GM23338 (cell line): ENCODE measurements around the gene HGFAC. TPM values are rescaled to one million over a fixed set of nuclear protein-coding genes. Genes with fewer than 3 reads are reported as not detected.
"Not testable (repeated sequence)": the region's sequence is repeated elsewhere in the genome, so short reads cannot be mapped to it uniquely, and the experiment has no call there.

Experiments
- ATAC-seq: fragments of 200-7000 bp; cut with Tn5 transposase; 3 replicates; pipeline ENCODE4 v1.9.1; 2020
- DNase-seq: peaks from one replicate; pipeline ENCODE4 v3.0.0-alpha.2; 2015; ENCODE audit warnings: low spot score
- H2AFZ ChIP-seq: fragments of 200-600 bp; sonication (generic); 2 replicates; pipeline ENCODE4 v1.8.0; 2016; ENCODE audit warnings: antibody characterized with exemption, mild to moderate bottlenecking, moderate library complexity
- H3F3A ChIP-seq: fragments of 200-600 bp; sonication (generic); replicated peaks from 2 replicates; pipeline ENCODE4 v1.8.0; 2017; ENCODE audit warnings: antibody characterized with exemption, mixed run types, low read depth
- H3K27ac ChIP-seq: fragments of 200-600 bp; sonication (generic); 2 replicates; pipeline ENCODE4 v1.6.1; 2016; ENCODE audit warnings: low read depth
- H3K27me3 ChIP-seq: fragments of 200-600 bp; sonication (generic); 2 replicates; pipeline ENCODE4 v1.8.0; 2016; ENCODE audit warnings: mild to moderate bottlenecking, mixed run types, moderate library complexity; ENCODE audit not compliant: insufficient read depth
- H3K36me3 ChIP-seq: fragments of 200-600 bp; sonication (generic); 2 replicates; pipeline ENCODE4 v1.8.0; 2016; ENCODE audit warnings: mild to moderate bottlenecking; ENCODE audit not compliant: insufficient read depth
- H3K4me1 ChIP-seq: fragments of 200-600 bp; sonication (generic); 2 replicates; pipeline ENCODE4 v1.8.0; 2016; ENCODE audit warnings: mild to moderate bottlenecking, moderate library complexity; ENCODE audit not compliant: insufficient read depth
- H3K4me2 ChIP-seq: fragments of 200-600 bp; sonication (generic); 2 replicates; pipeline ENCODE4 v1.7.1; 2017; ENCODE audit warnings: mixed run types
- H3K4me3 ChIP-seq: fragments of 200-600 bp; sonication (generic); 2 replicates; pipeline ENCODE4 v1.6.1; 2016; ENCODE audit warnings: mixed run types
- H3K79me2 ChIP-seq: fragments of 200-600 bp; sonication (generic); replicated peaks from 2 replicates; pipeline ENCODE4 v1.8.0; 2017; ENCODE audit warnings: mild to moderate bottlenecking; ENCODE audit not compliant: insufficient read depth
- H3K9me2 ChIP-seq: fragments of 200-600 bp; sonication (generic); 2 replicates; pipeline ENCODE4 v1.8.0; 2017; ENCODE audit not compliant: insufficient read depth
- H4K20me1 ChIP-seq: fragments of 200-600 bp; sonication (generic); replicated peaks from 2 replicates; pipeline ENCODE4 v1.8.0; 2017; ENCODE audit warnings: mild to moderate bottlenecking; ENCODE audit not compliant: insufficient read depth
- H3K27ac Mint-ChIP-seq: 2 replicates; pipeline ENCODE4 v1.8.0; 2020; ENCODE audit warnings: inconsistent platforms, mild to moderate bottlenecking, moderate library complexity, mixed read lengths
- H3K27me3 Mint-ChIP-seq: 3 replicates; pipeline ENCODE4 v1.8.0; 2022; ENCODE audit warnings: low read depth, mild to moderate bottlenecking, moderate library complexity, mixed read lengths, inconsistent platforms; ENCODE audit not compliant: insufficient read depth, poor library complexity
- H3K36me3 Mint-ChIP-seq: 3 replicates; pipeline ENCODE4 v1.8.0; 2021; ENCODE audit warnings: low read depth, mild to moderate bottlenecking, inconsistent platforms, moderate library complexity, mixed read lengths
- H3K4me1 Mint-ChIP-seq: 3 replicates; pipeline ENCODE4 v1.8.0; 2020; ENCODE audit warnings: mild to moderate bottlenecking, inconsistent platforms, mixed read lengths
- H3K4me3 Mint-ChIP-seq: 3 replicates; pipeline ENCODE4 v1.8.0; 2021; ENCODE audit warnings: moderate library complexity, mild to moderate bottlenecking, inconsistent platforms, mixed read lengths
- H3K9me3 Mint-ChIP-seq: 3 replicates; pipeline ENCODE4 v1.8.0; 2020; ENCODE audit warnings: moderate library complexity, mild to moderate bottlenecking, inconsistent platforms, mixed read lengths
- CREB1 ChIP-seq: fragments of 250-450 bp; sonication (Bioruptor Pico); IDR thresholded peaks from 2 replicates; pipeline ENCODE4 v1.5.0; 2020; ENCODE audit warnings: low read depth, mild to moderate bottlenecking, moderate library complexity
- EZH2phosphoT487 ChIP-seq: fragments of 200-600 bp; sonication (generic); IDR thresholded peaks from one replicate; pipeline ENCODE4 v1.8.1; 2018; ENCODE audit warnings: antibody characterized with exemption; ENCODE audit not compliant: unreplicated experiment
- JUNB ChIP-seq: IDR thresholded peaks from one replicate; pipeline ENCODE4 v1.6.1; 2016; ENCODE audit warnings: antibody characterized with exemption; ENCODE audit not compliant: unreplicated experiment
- NANOG ChIP-seq: IDR thresholded peaks from 2 replicates; pipeline ENCODE4 v1.6.1; 2016; ENCODE audit warnings: antibody characterized with exemption, borderline replicate concordance
- STAT1 ChIP-seq: IDR thresholded peaks from one replicate; pipeline ENCODE4 v1.6.1; 2016; ENCODE audit warnings: antibody characterized with exemption; ENCODE audit not compliant: unreplicated experiment
- ZNF114 ChIP-seq: fragments of 250-450 bp; sonication (Bioruptor Pico); IDR thresholded peaks from 2 replicates; pipeline ENCODE4 v1.5.0; 2020; ENCODE audit warnings: mild to moderate bottlenecking, moderate library complexity
- ZNF331 ChIP-seq: fragments of 250-450 bp; sonication (Bioruptor Pico); IDR thresholded peaks from 2 replicates; pipeline ENCODE4 v1.5.0; 2020; ENCODE audit warnings: low read depth, mild to moderate bottlenecking, moderate library complexity
- polyA plus RNA-seq: library from polyadenylated mRNA; unstranded; fragments of >200 nt; fragmentation: Nextera tagmentation; extraction: Ambion mirVana; gene quantifications from 2 replicates; pipeline ENCODE4 v1.2.1, GENCODE V29; 2016
- total RNA-seq: library from RNA; depleted of rRNA; stranded (reverse); fragments of >200 nt; shearing (Covaris generic); gene quantifications from 2 replicates; pipeline ENCODE4 v1.2.3, GENCODE V29; 2014
- TF ChIP-seq, protein P1 (sequence below), 2 experiments: fragments of 200-600 bp in 1 of 2; sonication (generic) in 1 of 2; conservative IDR thresholded peaks; 2 replicates each; pipeline versions ENCODE4 v1.5.1 to v1.6.1; 2016 to 2017; ENCODE audit warnings: antibody characterized with exemption in 2 of 2, low read depth in 2 of 2, mild to moderate bottlenecking in 2 of 2, moderate library complexity in 1 of 2
- TF ChIP-seq, protein P2 (sequence below): IDR thresholded peaks from one replicate; pipeline ENCODE4 v1.6.1; 2018; ENCODE audit warnings: antibody characterized with exemption; ENCODE audit not compliant: unreplicated experiment
- TF ChIP-seq, protein P3 (sequence below): IDR thresholded peaks from 2 replicates; pipeline ENCODE4 v1.6.1; 2016; ENCODE audit warnings: antibody characterized with exemption

Gene HGFAC
- total and polyA plus RNA-seq, 2 experiments from 2014 or later, result 0.94 TPM; not detected in 1

DNA sequence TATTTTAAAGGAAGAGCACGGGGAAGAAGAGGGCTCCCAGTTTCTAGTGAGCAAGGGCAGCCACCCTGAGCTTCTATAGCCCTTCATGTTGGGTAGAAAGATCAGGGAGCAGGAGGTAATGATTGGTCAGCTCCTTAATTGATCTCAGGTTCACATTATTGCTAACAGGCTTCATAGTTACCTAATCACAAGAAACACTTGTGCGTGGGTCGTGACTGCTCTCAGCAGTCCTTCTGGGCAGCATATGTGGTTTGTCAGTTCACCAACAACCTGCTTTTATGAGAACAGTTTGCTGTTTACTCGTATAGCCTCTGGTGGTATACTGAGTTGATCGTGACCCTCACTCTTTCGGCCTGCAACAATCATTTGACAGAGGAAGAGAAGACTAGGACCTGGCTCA lies 16.6 kb downstream of the HGFAC start (continued):
- TF ChIP-seq EZH2phosphoT487 (no peak), STAT1 (no peak), CREB1 (no peak), ZNF114 (CRISPR knock-in tag) (no peak)
- TF ChIP-seq, protein P1, sequence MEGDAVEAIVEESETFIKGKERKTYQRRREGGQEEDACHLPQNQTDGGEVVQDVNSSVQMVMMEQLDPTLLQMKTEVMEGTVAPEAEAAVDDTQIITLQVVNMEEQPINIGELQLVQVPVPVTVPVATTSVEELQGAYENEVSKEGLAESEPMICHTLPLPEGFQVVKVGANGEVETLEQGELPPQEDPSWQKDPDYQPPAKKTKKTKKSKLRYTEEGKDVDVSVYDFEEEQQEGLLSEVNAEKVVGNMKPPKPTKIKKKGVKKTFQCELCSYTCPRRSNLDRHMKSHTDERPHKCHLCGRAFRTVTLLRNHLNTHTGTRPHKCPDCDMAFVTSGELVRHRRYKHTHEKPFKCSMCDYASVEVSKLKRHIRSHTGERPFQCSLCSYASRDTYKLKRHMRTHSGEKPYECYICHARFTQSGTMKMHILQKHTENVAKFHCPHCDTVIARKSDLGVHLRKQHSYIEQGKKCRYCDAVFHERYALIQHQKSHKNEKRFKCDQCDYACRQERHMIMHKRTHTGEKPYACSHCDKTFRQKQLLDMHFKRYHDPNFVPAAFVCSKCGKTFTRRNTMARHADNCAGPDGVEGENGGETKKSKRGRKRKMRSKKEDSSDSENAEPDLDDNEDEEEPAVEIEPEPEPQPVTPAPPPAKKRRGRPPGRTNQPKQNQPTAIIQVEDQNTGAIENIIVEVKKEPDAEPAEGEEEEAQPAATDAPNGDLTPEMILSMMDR (conservative IDR thresholded peaks at IDR 0.05; ENCODE audit: low read depth in 2 of 2), result no peak
- TF ChIP-seq, protein P2, sequence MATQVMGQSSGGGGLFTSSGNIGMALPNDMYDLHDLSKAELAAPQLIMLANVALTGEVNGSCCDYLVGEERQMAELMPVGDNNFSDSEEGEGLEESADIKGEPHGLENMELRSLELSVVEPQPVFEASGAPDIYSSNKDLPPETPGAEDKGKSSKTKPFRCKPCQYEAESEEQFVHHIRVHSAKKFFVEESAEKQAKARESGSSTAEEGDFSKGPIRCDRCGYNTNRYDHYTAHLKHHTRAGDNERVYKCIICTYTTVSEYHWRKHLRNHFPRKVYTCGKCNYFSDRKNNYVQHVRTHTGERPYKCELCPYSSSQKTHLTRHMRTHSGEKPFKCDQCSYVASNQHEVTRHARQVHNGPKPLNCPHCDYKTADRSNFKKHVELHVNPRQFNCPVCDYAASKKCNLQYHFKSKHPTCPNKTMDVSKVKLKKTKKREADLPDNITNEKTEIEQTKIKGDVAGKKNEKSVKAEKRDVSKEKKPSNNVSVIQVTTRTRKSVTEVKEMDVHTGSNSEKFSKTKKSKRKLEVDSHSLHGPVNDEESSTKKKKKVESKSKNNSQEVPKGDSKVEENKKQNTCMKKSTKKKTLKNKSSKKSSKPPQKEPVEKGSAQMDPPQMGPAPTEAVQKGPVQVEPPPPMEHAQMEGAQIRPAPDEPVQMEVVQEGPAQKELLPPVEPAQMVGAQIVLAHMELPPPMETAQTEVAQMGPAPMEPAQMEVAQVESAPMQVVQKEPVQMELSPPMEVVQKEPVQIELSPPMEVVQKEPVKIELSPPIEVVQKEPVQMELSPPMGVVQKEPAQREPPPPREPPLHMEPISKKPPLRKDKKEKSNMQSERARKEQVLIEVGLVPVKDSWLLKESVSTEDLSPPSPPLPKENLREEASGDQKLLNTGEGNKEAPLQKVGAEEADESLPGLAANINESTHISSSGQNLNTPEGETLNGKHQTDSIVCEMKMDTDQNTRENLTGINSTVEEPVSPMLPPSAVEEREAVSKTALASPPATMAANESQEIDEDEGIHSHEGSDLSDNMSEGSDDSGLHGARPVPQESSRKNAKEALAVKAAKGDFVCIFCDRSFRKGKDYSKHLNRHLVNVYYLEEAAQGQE, result no peak

DNA sequence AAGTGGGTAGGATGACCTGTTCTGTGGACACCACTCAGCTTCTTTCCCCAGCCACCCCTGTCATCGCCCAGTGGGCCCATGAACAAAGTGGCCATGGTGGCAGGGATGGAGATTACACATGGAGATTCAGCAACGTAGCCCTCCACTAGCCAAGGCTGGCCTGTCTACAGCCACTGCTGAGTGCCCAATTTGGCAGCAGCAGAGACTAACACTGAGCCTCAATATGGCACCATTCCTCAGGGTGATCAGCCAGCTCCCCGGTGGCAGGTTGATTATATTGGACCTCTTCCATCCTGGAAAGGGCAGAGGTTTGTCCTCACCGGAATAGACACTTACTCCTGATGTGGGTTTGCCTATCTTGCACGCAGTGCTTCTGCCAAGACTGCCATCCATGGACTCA lies 17.4 kb downstream of the HGFAC start:
- H3K9me3 Mint-ChIP-seq, result peaks cover 28% of the 10 kb centered on the region
- not testable (repeated sequence) for H3K4me2 ChIP-seq, H3K4me1 Mint-ChIP-seq, H4K20me1 ChIP-seq, H3K4me3 Mint-ChIP-seq, H3K27ac ChIP-seq, H3K9me2 ChIP-seq, H3F3A ChIP-seq, ATAC-seq, H2AFZ ChIP-seq, DNase-seq, H3K27ac Mint-ChIP-seq, H3K79me2 ChIP-seq, H3K4me3 ChIP-seq, H3K4me1 ChIP-seq, H3K36me3 Mint-ChIP-seq, H3K36me3 ChIP-seq
- peaks cover 53% of the 10 kb centered on the region for H3K27me3 ChIP-seq
- peaks cover 48% of the 10 kb centered on the region for H3K27me3 Mint-ChIP-seq

DNA sequence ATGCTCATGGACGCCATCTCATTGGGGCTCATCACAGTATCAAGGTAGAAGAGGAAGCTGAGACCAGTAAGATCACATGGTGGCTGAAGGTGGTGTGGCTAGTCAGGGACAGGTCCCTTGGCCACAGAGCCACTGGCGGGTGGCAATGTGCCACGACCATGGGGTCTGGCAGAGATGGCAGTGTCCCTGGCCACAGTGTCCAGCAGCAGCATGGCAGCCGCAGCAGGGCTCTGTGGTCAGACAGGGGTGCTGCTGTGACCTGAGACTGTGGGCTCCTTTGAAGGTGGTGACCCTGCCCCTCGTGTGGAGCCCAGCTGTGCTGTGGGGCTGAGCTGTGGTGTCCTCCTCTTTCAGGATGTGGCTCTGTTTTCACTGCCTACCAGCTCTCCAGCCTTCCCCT lies 19.2 kb downstream of the HGFAC start:
- H3K9me3 Mint-ChIP-seq, result peaks cover 10% of the 10 kb centered on the region; the same call in 2 of the 3 replicates
- no peaks in the 10 kb centered on the region for H4K20me1 ChIP-seq
- H2AFZ ChIP-seq, result no peak overlapping the region
- ATAC-seq (no peak), DNase-seq (no peak)
- H3K4me1 Mint-ChIP-seq, result no peaks in the 10 kb centered on the region
- peaks cover 60% of the 10 kb centered on the region for H3K27me3 Mint-ChIP-seq
- H3K79me2 ChIP-seq, result no peaks in the 10 kb centered on the region
- no peak overlapping the region for H3K4me3 Mint-ChIP-seq
- H3K27me3 ChIP-seq, result peaks cover 52% of the 10 kb centered on the region
- no peak overlapping the region for H3K27ac ChIP-seq
- no peaks in the 10 kb centered on the region for H3K36me3 ChIP-seq
- H3K4me3 ChIP-seq, result no peak overlapping the region
- H3K36me3 Mint-ChIP-seq, result no peaks in the 10 kb centered on the region
- H3K27ac Mint-ChIP-seq, result no peak overlapping the region
- no peak overlapping the region for H3K4me2 ChIP-seq
- H3K4me1 ChIP-seq, result no peaks in the 10 kb centered on the region; the same call in 1 of the 2 replicates
- H3F3A ChIP-seq, result no peaks in the 10 kb centered on the region
- H3K9me2 ChIP-seq, result no peaks in the 10 kb centered on the region
- no peak for TF ChIP-seq JUNB
- TF ChIP-seq, protein P3, sequence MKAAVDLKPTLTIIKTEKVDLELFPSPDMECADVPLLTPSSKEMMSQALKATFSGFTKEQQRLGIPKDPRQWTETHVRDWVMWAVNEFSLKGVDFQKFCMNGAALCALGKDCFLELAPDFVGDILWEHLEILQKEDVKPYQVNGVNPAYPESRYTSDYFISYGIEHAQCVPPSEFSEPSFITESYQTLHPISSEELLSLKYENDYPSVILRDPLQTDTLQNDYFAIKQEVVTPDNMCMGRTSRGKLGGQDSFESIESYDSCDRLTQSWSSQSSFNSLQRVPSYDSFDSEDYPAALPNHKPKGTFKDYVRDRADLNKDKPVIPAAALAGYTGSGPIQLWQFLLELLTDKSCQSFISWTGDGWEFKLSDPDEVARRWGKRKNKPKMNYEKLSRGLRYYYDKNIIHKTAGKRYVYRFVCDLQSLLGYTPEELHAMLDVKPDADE, result no peak
- TF ChIP-seq, protein P1 (conservative IDR thresholded peaks at IDR 0.05; ENCODE audit: low read depth in 2 of 2), result no peak
- no peak for TF ChIP-seq ZNF331 (CRISPR knock-in tag)
- TF ChIP-seq, protein P2, result no peak
- TF ChIP-seq NANOG, result no peak
- TF ChIP-seq STAT1, result no peak
- TF ChIP-seq EZH2phosphoT487, result no peak
- TF ChIP-seq ZNF114 (CRISPR knock-in tag), result no peak
- no peak for TF ChIP-seq CREB1
